ENCODE data around the gene DYSF. TPM values are rescaled to one million over a fixed set of nuclear protein-coding genes. Genes with fewer than 3 reads are reported as not detected.

Gene DYSF
- total and polyA plus RNA-seq, 2 donors (not counting 1 experiment from before 2014, with no cell fraction given) = 0.17 to 0.43 TPM

GRCh38 chr2:71474116-71474743 lies 20.9 kb downstream of the DYSF start:
- ATAC-seq (ENCODE audit: low read depth) (no peak), DNase-seq (no peak)
- Histone ChIP-seq H3K4me3 (ENCODE audit: control extremely low read depth in 1 of 5, extremely low read depth in 1 of 5, insufficient read depth in 1 of 5, low read depth in 2 of 5, low read length in 4 of 5) (no peak overlapping the region), H2AFZ (ENCODE audit: insufficient read depth, low read depth, low read length, poor library complexity, severe bottlenecking) (no peak overlapping the region), H3K9me3 (ENCODE audit: control extremely low read depth in 1 of 3, control insufficient read depth in 2 of 3, insufficient read depth in 1 of 3, low read length in 2 of 3) (no peaks in the 10 kb centered on the region), H3K36me3 (replicated peaks in 1 of 2; ENCODE audit: control extremely low read depth in 1 of 2, control insufficient read depth in 1 of 2, extremely low read depth in 1 of 2, insufficient read depth in 2 of 2, low read length in 1 of 2) (no peaks in the 10 kb centered on the region), H3K27me3 (replicated peaks in 1 of 4; ENCODE audit: control extremely low read depth in 1 of 4, control insufficient read depth in 3 of 4, insufficient read depth in 4 of 4, low read length in 3 of 4) (peaks cover 0 to 4% (median 0%) of the 10 kb centered on the region in 4 experiments), H3K4me1 (ENCODE audit: control insufficient read depth in 2 of 2, insufficient read depth in 2 of 2, low read length in 2 of 2) (no peaks in the 10 kb centered on the region), H3K9ac (ENCODE audit: low read length) (no peak overlapping the region), H3K4me2 (replicated peaks; ENCODE audit: low read depth, low read length, poor library complexity, severe bottlenecking) (no peak overlapping the region), H3K79me2 (ENCODE audit: control insufficient read depth, insufficient read depth, low read length) (no peaks in the 10 kb centered on the region), H3K27ac (ENCODE audit: low read length in 2 of 2) (no peak overlapping the region), H4K20me1 (ENCODE audit: control insufficient read depth, insufficient read depth, low read length, poor library complexity, severe bottlenecking) (no peaks in the 10 kb centered on the region)
- ChIA-PET POLR2A (no interaction called here), CTCF (no interaction called here)
- Mint-ChIP-seq H3K27me3 (peaks cover 18% of the 10 kb centered on the region), H3K27ac (no peak overlapping the region), H3K4me3 (no peak overlapping the region), H3K4me1 (peaks cover 5% of the 10 kb centered on the region), H3K9me3 (ENCODE audit: insufficient read depth) (no peaks in the 10 kb centered on the region)
- TF ChIP-seq EZH2 (IDR thresholded peaks at IDR 0.05; ENCODE audit: borderline replicate concordance, insufficient read depth, low read depth, low read length, poor library complexity, severe bottlenecking) (no peak), CTCF (IDR thresholded peaks at IDR 0.05) (no peak)
- WGBS (ENCODE audit: insufficient coverage) = 96% methylated on average over 3 of the region's 5 CpGs
- intact Hi-C loops (cut with micrococcal nuclease) = no loop called here

- H3K9ac ChIP-seq (ENCODE audit: low read length) = no peak overlapping the region
- Mint-ChIP-seq H3K27ac (no peak overlapping the region), H3K4me1 (peaks cover 5% of the 10 kb centered on the region), H3K9me3 (ENCODE audit: insufficient read depth) (no peaks in the 10 kb centered on the region), H3K27me3 (peaks cover 15% of the 10 kb centered on the region), H3K4me3 (no peak overlapping the region)
- no peaks in the 10 kb centered on the region for H3K4me1 ChIP-seq (ENCODE audit: control insufficient read depth in 2 of 2, insufficient read depth in 2 of 2, low read length in 2 of 2)
- ChIA-PET CTCF (no interaction called here), POLR2A (no interaction called here)
- no peaks in the 10 kb centered on the region for H4K20me1 ChIP-seq (ENCODE audit: control insufficient read depth, insufficient read depth, low read length, poor library complexity, severe bottlenecking)
- ATAC-seq (ENCODE audit: low read depth) (no peak), DNase-seq (no peak)
- WGBS (ENCODE audit: insufficient coverage) = 94% methylated on average over 10 of the region's 10 CpGs
- H3K79me2 ChIP-seq (ENCODE audit: control insufficient read depth, insufficient read depth, low read length) = no peaks in the 10 kb centered on the region
- H3K4me2 ChIP-seq (replicated peaks; ENCODE audit: low read depth, low read length, poor library complexity, severe bottlenecking) = no peak overlapping the region
- H2AFZ ChIP-seq (ENCODE audit: insufficient read depth, low read depth, low read length, poor library complexity, severe bottlenecking) = no peak overlapping the region
- TF ChIP-seq EZH2 (IDR thresholded peaks at IDR 0.05; ENCODE audit: borderline replicate concordance, insufficient read depth, low read depth, low read length, poor library complexity, severe bottlenecking) (no peak), CTCF (IDR thresholded peaks at IDR 0.05) (no peak)
- no peaks in the 10 kb centered on the region for H3K36me3 ChIP-seq (replicated peaks in 1 of 2; ENCODE audit: control extremely low read depth in 1 of 2, control insufficient read depth in 1 of 2, extremely low read depth in 1 of 2, insufficient read depth in 2 of 2, low read length in 1 of 2)
- H3K27ac ChIP-seq (ENCODE audit: low read length in 2 of 2) = no peak overlapping the region
- no peak overlapping the region for H3K4me3 ChIP-seq (ENCODE audit: control extremely low read depth in 1 of 5, extremely low read depth in 1 of 5, insufficient read depth in 1 of 5, low read depth in 2 of 5, low read length in 4 of 5)
- H3K27me3 ChIP-seq (replicated peaks in 1 of 4; ENCODE audit: control extremely low read depth in 1 of 4, control insufficient read depth in 3 of 4, insufficient read depth in 4 of 4, low read length in 3 of 4) = peaks cover 0 to 2% (median 0%) of the 10 kb centered on the region in 4 experiments
- intact Hi-C loops (cut with micrococcal nuclease) = no loop called here
- H3K9me3 ChIP-seq (ENCODE audit: control extremely low read depth in 1 of 3, control insufficient read depth in 2 of 3, insufficient read depth in 1 of 3, low read length in 2 of 3) = no peaks in the 10 kb centered on the region
These were observed 21.5 kb downstream of the DYSF start for GRCh38 chr2:71474744-71475397.

Data from B cell (primary cell).